Thyroid gland (tissue), 4 donors: ENCODE measurements around the gene TNNC1. TPM values are rescaled to one million over a fixed set of nuclear protein-coding genes. Genes with fewer than 3 reads are reported as not detected.

Experiments used
- DNase-seq, 2 donors: peaks; one replicate each; pipeline ENCODE4 v3.0.0-alpha.2; 2019
- H3K27ac ChIP-seq, 3 donors: fragments of 200-600 bp; sonication (generic); 1 replicate in 2 of 3; 2 replicates in 1 of 3; pipeline ENCODE4 v1.5.1; 2016 to 2019; ENCODE audit warnings: mild to moderate bottlenecking in 1 of 3, moderate library complexity in 1 of 3
- H3K27me3 ChIP-seq: fragments of 200-600 bp; sonication (generic); one replicate; pipeline ENCODE4 v1.5.1; 2019
- H3K36me3 ChIP-seq, 2 donors: fragments of 200-600 bp; sonication (generic); one replicate each; pipeline ENCODE4 v1.5.1; 2016 to 2019
- H3K4me1 ChIP-seq, 2 donors: fragments of 200-600 bp; sonication (generic); one replicate each; pipeline ENCODE4 v1.5.1; 2017 to 2019
- H3K4me3 ChIP-seq, 3 donors: fragments of 200-600 bp; sonication (generic); replicated peaks in 1 of 3; 1 replicate in 2 of 3; 2 replicates in 1 of 3; pipeline ENCODE4 v1.5.1; 2016; ENCODE audit warnings: mild to moderate bottlenecking in 1 of 3
- H3K9me3 ChIP-seq: fragments of 200-600 bp; sonication (generic); one replicate; pipeline ENCODE4 v1.5.1; 2017
- CTCF ChIP-seq, 6 experiments: fragments of 200-600 bp in 3 of 6; fragments of 450-650 bp in 3 of 6; sonication (generic) in 3 of 6; IDR thresholded peaks; one replicate each; pipeline ENCODE4 v1.5.1; 2016 to 2019; ENCODE audit warnings: antibody characterized with exemption in 6 of 6, mild to moderate bottlenecking in 2 of 6, inconsistent platforms in 1 of 6, moderate library complexity in 1 of 6
- POLR2A ChIP-seq, 2 donors: fragments of 450-650 bp; IDR thresholded peaks; one replicate each; pipeline ENCODE4 v1.6.1; 2017; ENCODE audit warnings: antibody characterized with exemption in 2 of 2, mild to moderate bottlenecking in 2 of 2, moderate library complexity in 1 of 2
- WGBS, 2 donors: methylation state at CpG; one replicate each; pipeline ENCODE4 v1.1.5; 2017; 5-methylcytosine and 5-hydroxymethylcytosine counted together
- intact Hi-C: fragments of 100-400 bp; cut with DNase I; formaldehyde crosslinking; loops from one replicate; pipeline ENCODE4 v1.15.1; 2023
- total RNA-seq, 4 donors: library from RNA; depleted of rRNA; stranded (reverse); fragments of >200 nt; gene quantifications; one replicate each; pipeline ENCODE4 v1.2.3, GENCODE V29; 2016

The TNNC1 gene
- total RNA-seq, 4 donors from 2014 or later = 4.0 to 43.5 (median 13.9) TPM

GRCh38 chr3:52479037-52479876 is 25.4 kb upstream of the TNNC1 start:
- no peaks in the 10 kb centered on the region for H3K27me3 ChIP-seq
- DNase-seq = no peak
- no peaks in the 10 kb centered on the region for H3K4me1 ChIP-seq
- no peaks in the 10 kb centered on the region for H3K9me3 ChIP-seq
- TF ChIP-seq POLR2A (IDR thresholded peaks at IDR 0.05) (no peak), CTCF (IDR thresholded peaks at IDR 0.05) (no peak)
- H3K27ac ChIP-seq = no peak overlapping the region
- peaks cover 57 to 72% of the 10 kb centered on the region in 2 donors for H3K36me3 ChIP-seq
- intact Hi-C loops = no loop called here
- no peak overlapping the region for H3K4me3 ChIP-seq
- 96 to 98% methylated on average over 5 to 7 of the region's 7 CpGs for WGBS, 2 donors

- H3K4me3 ChIP-seq = no peak overlapping the region
- intact Hi-C loops = no loop called here
- no peaks in the 10 kb centered on the region for H3K9me3 ChIP-seq
- peaks cover 70 to 86% of the 10 kb centered on the region in 2 donors for H3K36me3 ChIP-seq
- H3K27ac ChIP-seq = no peak overlapping the region
- no peak for DNase-seq
- WGBS, 2 donors = 92 to 99% methylated on average over 6 of the region's 6 CpGs
- no peaks in the 10 kb centered on the region for H3K27me3 ChIP-seq
- TF ChIP-seq CTCF (IDR thresholded peaks at IDR 0.05) (no peak), POLR2A (IDR thresholded peaks at IDR 0.05) (no peak)
- no peaks in the 10 kb centered on the region for H3K4me1 ChIP-seq
Observed at GRCh38 chr3:52477796-52478095, 23.9 kb upstream of the TNNC1 start.

- intact Hi-C loops = no loop called here
- Histone ChIP-seq H3K27ac (no peak overlapping the region), H3K4me3 (no peak overlapping the region), H3K9me3 (no peaks in the 10 kb centered on the region), H3K27me3 (no peaks in the 10 kb centered on the region), H3K36me3 (peaks cover 75 to 91% of the 10 kb centered on the region in 2 donors), H3K4me1 (no peaks in the 10 kb centered on the region)
- no peak for DNase-seq
- TF ChIP-seq POLR2A (IDR thresholded peaks at IDR 0.05) (no peak), CTCF (IDR thresholded peaks at IDR 0.05) (no peak)
- WGBS, 2 donors = 92 to 93% methylated on average over 14 to 16 of the region's 16 CpGs
Observed at GRCh38 chr3:52477076-52477795, 23.4 kb upstream of the TNNC1 start.

- WGBS, 2 donors = 92 to 100% methylated on average over 3 to 4 of the region's 5 CpGs
- no peak for TF ChIP-seq CTCF (IDR thresholded peaks at IDR 0.05)
- TF ChIP-seq POLR2A (IDR thresholded peaks at IDR 0.05) = no peak
- Histone ChIP-seq H3K36me3 (peaks cover 53 to 63% of the 10 kb centered on the region in 2 donors), H3K27ac (no peak overlapping the region), H3K9me3 (no peaks in the 10 kb centered on the region), H3K4me1 (no peaks in the 10 kb centered on the region), H3K27me3 (no peaks in the 10 kb centered on the region), H3K4me3 (no peak overlapping the region)
- no peak for DNase-seq
- intact Hi-C loops = no loop called here
Observed at GRCh38 chr3:52473026-52473425, 19.2 kb upstream of the TNNC1 start.
